D341Med (cell line): ENCODE data around the gene FNDC3B.
"Not testable (repeated sequence)": the region's sequence is repeated elsewhere in the genome, so short reads cannot be mapped to it uniquely, and the experiment has no call there.

Experiments used
- DNase-seq: peaks from one replicate; pipeline ENCODE4 v3.0.0; 2012; ENCODE audit warnings: low spot score

The FNDC3B gene

DNA sequence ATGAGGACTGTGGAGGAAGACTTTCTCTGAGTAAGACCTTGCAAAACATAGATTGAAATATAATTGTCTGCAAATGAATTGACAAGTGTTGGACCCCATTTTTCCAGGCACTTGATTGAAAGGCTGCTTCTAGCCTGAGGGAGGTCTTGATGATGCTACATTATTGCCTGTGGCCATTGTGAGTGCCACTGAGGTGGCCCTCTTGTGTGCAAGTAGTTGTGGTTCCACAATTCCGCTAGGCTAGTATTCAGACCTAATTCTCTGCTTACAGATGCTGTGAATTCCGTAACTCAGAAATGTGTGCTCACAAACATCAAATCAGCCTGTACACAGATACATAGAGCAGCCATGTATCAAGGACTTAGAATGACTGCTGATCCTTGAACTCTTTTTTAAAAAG lies 34.7 kb downstream of the FNDC3B start:
- no peak for DNase-seq

DNA sequence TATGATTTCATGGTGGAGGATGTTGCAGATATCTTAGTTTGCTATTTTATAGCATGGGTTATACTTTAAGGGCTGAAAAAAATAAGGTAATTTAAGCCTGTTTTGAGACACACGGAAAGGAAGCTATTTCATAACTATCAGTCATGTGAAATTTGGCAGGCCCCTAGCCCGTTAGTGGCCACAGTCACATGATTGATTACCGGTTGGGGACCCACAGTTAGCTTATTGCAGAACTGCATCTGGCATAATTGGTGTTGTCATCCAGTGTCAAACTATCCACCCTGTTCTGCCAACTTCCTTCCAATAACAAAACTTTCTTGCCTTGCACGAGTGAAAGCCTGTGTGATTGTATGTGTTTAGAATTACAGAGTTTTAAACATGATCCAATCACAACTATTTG lies 35.2 kb downstream of the FNDC3B start:
- no peak for DNase-seq

DNA sequence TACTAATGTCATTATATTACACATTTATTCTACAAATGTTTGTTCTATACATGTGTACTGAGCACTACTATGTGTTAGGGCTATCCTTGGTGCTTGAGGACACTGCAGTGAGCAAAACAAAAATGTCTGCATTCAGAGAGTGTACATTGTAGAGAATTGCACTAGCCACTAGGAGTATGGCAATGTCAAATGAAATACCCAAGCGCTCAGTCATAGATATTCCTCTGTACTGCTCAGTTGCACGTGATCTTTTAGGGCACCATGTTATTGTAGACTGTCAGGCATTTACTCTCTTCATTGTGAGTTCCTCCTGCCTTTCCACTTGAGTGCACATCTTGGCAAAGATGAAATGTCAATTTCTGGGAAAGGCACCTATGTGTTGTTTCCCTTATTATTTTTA lies 36.8 kb downstream of the FNDC3B start:
- DNase-seq = no peak

DNA sequence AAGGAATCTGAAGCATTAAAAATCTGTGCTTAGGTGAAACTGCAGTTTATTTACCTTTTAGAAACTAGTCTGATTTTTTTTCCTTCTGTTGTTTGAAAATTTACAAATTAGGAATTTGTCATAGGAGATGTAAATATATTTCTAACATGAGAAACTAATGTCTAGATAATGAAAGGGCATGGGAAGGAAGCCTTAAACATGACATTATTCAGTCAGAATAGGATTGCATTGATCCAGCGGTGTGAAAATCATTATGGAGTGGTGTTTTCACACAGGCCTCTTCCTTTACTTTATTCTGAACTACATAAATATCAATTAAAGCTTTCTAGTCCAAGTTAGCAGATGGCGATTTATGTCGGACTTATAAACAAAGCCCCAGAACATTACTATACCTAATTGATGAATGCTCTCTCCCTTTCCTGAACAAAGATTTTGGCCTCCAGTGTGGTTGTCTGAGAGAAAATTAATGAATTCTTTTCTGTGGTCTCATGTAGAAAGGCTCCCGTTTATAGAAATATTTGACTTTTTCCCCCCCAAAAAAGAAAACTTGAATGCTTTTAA lies 37.9 kb downstream of the FNDC3B start:
- DNase-seq = no peak

DNA sequence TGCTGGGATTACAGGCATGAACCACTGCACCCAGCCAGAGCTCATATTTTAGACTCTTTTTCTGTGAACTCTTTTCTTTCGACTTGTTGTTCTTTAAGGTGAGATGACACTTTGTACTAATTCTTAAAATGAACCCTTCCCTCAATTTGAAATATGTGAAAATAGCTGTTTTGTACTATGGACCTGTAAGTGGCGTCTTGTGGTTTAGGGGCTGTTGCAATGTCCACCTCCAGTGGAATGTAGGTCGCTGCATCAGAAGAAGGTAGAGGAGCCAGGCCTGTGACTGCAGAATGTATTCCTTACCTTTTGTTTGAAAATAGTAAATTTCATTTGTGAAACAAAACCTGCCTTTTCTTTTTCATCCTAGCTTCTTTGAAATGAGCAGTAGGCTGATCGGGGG lies 38.9 kb downstream of the FNDC3B start:
- DNase-seq = no peak

DNA sequence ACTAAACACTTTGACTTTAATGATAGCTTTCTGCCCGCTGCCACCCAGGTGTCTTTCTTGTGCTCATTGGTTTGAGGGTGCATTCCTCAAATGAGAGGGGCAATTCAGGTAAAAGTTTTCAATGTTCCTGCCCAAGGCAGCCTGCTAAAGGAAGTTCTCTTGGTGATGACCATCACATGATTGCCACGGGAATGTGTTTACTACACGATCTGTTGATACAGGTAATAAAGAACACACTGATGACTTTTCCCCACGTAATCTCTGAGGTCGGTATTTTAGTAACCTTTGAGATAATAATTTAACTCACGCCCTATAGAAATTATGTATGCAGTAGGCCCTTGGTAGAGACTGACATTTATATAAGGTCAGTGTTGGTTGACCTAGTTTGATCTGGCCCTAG lies 39.3 kb downstream of the FNDC3B start:
- DNase-seq = no peak

DNA sequence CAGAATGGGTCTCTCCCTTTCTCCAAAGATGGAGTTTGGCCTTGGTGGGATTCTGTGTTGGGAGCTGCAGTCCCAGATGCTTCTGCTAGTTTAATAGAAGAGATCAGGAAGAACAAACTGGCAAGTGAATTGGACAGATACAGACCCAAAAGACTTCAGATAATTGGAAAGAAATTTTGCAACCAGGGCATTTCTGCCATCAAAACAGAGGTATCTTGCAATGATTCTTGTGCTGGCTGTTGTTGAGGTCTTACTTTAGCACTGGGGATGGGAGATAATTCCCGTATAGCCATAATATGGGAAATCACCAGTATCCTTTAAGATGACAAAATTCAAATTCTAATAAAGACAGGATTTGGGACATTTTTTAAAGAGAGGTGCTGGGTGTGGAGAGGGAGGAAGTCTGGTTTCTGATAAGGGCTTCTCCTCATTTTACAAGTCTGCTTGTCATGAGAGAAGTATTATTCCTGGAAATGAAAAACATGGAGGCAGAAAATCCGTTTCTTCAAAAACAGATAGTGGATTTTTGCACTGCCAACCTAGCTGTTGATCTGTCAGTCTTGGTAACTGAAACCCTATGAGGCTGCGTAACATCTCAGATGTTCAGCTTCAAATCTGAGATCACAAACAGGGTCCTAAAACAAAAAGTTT lies 40.1 kb downstream of the FNDC3B start:
- no peak for DNase-seq

DNA sequence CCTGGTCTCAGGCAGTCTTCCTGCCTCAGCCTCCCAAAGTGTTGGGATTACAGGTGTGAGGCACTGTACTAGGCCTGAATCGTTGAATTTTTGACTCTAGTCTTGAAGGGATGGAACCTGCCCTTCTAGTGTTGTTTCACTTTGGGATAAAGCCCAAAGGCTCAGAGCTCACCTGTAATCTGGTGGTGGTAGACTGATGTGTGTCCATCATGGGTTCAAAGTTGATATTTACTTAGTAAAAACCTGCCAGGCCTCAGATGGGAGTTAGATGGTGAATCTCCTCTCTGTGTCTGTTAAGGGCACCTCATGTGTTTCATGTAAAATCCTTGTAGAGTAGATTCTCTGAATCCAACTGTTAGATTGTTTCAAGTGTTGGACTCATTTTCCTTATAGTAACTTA lies 41.1 kb downstream of the FNDC3B start:
- DNase-seq = no peak

DNA sequence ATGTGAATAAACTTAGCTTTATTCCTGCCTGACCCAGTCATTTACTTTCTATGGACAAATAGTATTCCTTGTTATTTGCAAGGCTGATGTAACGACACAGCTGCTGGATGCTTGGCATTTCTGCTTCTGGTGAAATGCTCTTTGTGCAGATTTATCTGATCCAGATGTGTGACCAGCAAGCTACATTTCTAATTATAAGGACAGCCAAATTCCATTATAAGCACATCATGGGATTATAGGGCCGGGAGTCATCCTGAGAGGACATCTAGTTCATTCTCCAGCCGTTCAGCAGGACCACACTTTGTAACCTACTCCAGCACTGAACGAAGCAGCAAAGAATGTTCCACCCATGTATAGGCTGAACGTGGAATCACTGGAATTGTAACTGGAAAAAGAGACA lies 42.9 kb downstream of the FNDC3B start:
- no peak for DNase-seq

DNA sequence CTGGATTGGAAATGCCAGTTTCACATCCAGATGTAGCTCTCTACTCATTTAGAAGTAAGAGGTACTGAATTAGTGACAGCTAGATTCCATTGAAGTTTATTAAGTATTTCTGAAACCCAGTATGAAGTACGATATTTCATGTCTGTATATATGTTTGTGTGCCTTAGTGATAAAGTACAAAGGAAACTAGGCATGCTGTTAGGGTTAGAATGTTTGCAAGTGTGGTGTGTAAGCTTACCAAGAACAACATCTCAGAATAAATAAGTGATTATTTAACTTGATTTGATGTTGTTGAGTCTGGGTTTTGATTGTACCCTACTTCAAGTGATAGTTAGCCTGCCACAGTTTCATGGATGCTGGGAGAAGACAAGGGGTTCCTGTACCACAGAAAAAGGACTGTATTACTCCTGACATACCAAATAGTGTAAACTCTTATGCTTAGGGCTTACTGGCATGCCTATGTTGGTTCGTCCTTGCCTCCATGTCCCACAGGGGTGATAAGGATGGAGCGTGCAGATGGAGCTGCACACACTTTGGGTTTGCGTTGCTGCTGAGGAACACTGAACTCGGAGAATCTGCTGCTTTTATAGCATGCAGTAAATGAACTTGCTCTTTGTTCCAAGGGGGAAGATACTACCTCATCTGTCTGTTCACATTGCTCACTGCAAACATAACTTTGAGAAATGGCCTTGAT lies 43.6 kb downstream of the FNDC3B start:
- no peak for DNase-seq

DNA sequence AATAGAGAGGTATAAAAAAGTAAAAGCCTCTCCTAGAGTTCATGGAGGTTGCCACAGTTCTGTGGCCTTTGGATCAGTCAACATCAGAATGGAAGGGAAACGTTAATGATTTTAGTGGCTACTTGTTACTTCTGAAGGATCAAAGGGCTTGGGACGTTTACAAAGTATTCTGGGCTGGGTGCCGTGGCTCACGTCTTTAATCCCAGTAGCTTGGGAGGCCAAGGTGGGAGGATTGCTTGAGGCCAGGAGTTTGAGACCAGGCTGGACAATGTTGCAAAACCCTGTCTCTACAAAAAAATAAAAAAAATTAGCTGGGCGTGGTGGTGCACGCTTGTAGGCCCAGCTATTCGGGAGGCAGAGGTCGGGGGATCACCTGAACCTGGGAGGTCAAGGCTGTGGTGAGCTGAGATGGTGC lies 44.6 kb downstream of the FNDC3B start:
- DNase-seq = no peak

DNA sequence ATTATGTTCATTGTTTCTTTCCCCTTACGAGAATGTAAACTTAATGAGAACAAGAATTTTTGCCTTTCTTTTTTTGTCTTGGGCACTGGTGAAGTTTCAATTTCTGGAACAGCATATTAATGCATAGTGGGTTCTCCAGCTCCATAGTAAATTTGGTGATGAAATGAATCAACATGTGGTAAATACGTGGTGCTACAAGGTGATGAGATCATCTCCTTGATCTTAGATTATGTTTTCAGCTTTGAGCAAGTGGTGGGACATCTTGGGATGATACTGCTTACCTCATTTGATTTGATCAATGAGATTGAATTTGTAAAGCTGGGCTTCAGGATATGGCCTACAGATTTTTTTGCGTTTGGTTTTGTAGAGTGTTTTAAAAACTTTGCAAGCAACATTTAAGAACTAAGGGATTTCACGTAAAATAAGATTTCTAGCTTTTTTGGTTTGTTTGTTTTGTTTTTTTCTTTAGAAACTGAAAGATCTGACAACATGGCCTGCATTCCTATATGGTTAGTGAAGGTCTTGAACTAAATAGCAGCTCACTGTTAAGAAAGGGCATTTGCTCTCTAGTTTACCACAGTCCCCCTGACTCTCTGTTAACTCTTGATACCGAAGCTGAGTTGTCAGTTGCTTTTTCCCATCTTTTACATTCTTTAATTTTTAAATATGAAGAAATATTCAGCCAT lies 45.6 kb downstream of the FNDC3B start:
- DNase-seq = no peak

DNA sequence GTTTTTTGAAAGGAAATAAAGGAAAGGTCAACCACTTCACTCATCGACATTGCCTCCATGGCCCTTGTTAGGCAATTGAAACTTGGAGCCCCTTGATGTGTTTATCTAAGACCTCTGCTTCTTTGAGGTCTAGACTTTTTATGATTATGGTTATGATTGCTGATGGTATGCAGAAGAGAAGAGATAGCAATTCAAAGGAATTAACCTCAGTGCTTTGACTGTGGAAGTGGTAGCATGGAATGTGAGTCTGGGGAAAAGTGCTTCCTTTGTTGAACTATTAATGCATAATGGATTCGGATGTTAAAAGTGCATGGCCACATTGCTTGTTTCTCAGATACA lies 46.1 kb downstream of the FNDC3B start:
- no peak for DNase-seq

DNA sequence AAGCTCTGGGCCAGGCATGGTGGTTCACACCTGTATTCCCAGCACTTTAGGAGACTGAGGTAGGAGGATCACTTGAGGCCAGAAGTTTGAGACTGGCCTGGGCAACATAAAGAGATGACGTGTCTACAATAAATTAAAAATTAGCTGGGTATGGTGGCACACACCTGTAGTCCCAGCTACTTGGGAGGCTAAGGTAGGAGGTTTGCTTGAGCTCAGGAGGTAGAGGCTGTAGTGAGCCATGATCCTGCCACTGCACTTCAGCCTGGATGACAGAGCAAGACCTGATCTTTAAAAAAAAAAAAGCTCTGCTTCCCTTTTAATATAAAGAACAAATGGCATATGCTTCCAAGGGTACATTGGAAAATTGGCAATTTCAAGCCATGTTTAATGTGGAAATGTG lies 46.7 kb downstream of the FNDC3B start:
- no peak for DNase-seq

DNA sequence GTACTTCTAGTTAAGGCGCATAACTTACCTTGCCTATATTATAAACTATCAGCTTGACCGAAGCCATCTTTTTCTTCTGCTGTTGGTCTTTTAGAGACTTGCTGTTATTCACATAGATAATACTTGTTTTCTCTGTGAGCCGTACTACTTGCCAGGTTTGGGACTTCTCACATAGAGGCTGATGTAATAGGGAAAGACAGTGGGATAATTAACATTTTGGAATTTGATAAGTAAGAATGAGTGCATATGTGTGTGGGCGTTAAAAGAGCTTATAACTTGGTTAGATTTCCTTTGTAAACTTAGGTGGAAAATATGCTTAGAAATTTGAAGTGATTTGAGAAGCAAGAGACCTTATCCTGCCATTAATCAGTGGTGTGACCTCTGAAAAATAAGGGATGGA lies 47.8 kb downstream of the FNDC3B start:
- DNase-seq = no peak

DNA sequence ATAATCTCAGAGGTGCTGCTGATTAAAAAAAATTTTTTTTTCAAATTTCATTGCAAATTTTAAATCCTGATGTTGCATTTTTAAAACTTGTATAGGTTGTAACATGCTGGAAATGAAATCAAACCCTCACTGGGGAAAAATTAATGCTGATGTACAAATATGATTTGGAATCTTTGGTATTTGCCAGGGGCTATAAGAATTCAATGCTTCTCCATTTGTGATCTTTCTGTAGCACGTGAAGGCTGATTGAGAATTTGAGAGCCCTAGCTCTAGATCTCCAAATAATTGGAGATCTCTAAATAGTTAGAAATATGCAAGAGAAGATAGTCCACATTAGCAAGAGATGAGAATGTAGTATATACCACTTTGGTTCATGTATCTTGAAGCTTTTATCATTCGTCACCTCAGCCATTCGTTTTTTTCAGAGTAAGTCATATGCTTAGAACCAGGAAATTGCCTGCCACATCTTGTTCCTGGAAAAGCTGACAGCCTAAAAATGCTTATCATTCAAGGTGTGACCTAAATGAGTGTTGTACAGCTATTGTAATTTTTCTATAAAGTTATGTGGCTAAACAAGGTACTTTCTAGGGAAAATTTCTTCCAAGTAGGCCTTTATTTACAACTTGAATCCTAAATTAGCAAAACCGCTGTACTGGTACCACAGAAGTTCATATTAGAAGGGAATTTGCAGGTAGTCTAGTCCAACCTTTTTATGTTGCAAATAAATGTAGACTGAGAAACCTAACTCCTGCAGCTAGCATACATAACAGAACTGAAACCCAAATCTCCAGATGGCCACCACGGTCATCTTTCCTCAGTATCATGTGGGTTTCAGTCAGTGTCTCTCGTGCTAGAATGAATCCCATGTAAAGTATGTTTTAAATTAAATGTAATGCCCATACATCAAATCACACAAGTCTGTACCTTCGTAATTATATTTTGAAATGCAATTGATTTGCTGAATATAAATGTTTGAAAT lies 48.5 kb downstream of the FNDC3B start:
- no peak for DNase-seq

DNA sequence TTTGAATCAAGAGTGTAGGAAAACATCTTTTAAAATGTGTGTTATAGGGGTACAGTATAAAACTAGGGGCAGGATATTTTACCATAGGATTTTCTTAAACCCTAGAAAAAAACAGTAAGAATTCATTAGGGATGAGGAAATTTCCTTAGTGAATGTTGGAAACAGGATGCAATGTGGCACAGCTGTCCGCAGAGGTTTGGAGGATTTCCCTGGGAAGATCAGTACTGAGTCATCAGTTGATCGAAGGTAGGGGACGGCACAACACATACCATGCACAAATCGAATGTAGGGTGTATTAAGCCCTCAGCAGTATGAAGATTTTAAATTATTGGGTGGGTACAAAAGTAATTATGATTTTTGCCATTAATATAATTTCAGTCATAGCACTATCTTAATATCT lies 49.9 kb downstream of the FNDC3B start:
- no peak for DNase-seq

DNA sequence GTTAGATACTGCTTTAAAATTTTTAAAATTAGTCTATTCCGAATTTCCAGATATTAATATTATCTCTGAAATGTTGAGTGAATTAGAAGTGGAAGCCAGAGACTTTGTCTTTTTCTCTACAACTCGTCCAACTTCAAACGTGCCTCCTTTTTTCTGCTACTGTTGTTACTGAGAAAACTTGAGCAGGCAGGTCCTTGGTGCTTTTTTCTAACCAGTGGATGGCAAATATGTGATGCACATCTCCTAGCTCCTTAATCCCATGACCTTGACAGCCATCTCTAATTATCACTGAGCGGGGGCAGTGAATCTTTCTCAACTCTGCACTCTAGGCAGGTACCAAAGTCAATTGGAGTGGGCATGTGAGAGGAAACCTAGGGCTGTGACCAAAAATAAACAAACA lies 50.7 kb downstream of the FNDC3B start:
- no peak for DNase-seq

DNA sequence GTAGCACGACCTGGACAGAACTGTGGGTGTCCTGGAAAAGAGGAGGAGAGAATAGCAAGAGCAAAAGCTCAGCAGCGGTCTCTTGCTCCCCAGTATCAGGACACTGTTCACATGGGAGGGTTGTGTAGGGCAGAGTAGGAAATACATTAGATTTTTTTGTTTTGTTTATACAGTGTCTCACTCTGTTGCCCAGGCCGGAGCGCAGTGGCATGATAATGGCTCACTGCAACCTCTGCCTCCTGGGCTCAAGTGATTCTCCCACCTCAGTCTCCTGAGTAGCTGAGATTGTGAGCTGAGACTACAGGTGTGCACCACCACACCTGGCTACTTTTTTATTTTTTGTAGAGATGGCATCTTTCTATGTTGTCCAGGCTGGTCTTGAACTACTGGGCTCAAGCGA lies 53.3 kb downstream of the FNDC3B start:
- DNase-seq = no peak

DNA sequence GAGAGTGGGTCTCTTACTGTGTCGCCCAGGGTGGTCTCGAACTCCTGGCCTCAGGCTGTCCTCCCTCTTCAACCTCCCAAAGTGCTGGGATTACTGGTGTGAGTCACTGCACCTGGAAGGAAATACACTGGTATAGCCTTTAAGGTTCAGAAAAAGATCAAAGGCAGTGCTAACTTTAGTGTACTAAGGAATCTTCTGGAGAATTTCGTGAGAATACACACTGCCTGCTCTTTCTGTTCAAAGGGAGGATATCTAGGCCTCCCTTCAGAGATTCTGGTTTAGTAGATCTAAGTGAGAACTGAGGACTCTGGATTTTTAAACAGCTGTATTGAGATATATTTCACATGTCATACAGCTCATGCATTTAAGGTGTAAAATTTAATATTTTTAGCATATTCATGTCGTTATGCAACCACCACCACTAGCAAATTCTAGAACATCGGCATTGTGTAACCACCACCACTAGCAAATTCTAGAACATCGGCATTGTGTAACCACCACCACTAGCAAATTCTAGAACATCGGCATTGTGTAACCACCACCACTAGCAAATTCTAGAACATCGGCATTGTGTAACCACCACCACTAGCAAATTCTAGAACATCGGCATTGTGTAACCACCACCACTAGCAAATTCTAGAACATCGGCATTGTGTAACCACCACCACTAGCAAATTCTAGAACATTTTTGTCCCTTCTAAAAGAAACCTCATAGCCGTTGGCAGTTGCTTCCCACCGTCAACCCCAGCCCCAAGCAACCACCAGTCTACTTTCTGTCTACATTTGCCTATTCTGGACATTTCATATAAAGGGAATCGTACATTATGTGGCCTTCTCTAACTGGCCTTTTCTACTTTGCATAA lies 54.4 kb downstream of the FNDC3B start:
- not testable (repeated sequence) for DNase-seq
